Endothelial cell of umbilical vein (primary cell): Measurements from ENCODE around the gene RTKN2.

Experiments
- CTCF ChIP-seq, 2 donors: IDR thresholded peaks; 1 replicate in 1 of 2; 2 replicates in 1 of 2; pipeline ENCODE4 v1.5.1; 2011; ENCODE audit warnings: low read length in 2 of 2, mild to moderate bottlenecking in 2 of 2, moderate library complexity in 2 of 2, control low read depth in 1 of 2, inconsistent platforms in 1 of 2, low read depth in 1 of 2; ENCODE audit not compliant: insufficient read depth in 1 of 2; ENCODE audit errors: extremely low read depth in 1 of 2
- MYC ChIP-seq: IDR thresholded peaks from one replicate; pipeline ENCODE4 v1.6.1; 2011; ENCODE audit warnings: mild to moderate bottlenecking, low read depth, low read length
- POLR2AphosphoS5 ChIP-seq: IDR thresholded peaks from 2 replicates; pipeline ENCODE4 v1.6.1; 2012; ENCODE audit warnings: low read depth, mild to moderate bottlenecking, control low read depth, low read length, moderate library complexity; ENCODE audit not compliant: insufficient read depth

- TF ChIP-seq CTCF (IDR thresholded peaks at IDR 0.05; ENCODE audit: extremely low read depth in 1 of 2, insufficient read depth in 1 of 2, low read depth in 1 of 2, low read length in 2 of 2), result no peak
- TF ChIP-seq POLR2AphosphoS5, result no peak
- TF ChIP-seq MYC, result no peak
These were observed 24.6 kb downstream of the RTKN2 start for GRCh38 chr10:62244088-62244487.
